CD14-positive monocyte (primary cell): ENCODE measurements around the gene PPFIBP2. TPM values are rescaled to one million over a fixed set of nuclear protein-coding genes. Genes with fewer than 3 reads are reported as not detected.

Experiments
- DNase-seq, 3 donors: peaks; one replicate each; pipeline ENCODE4 v3.0.0-alpha.2; 2011 to 2022
- H2AFZ ChIP-seq: 2 replicates; pipeline ENCODE4 v1.6.0; 2012; ENCODE audit warnings: mild to moderate bottlenecking, low read depth, low read length, inconsistent platforms; ENCODE audit not compliant: insufficient read depth, poor library complexity, severe bottlenecking
- H3K27ac ChIP-seq, 2 donors: 1 replicate in 1 of 2; 2 replicates in 1 of 2; pipeline ENCODE4 v1.5.1; 2012 to 2013; ENCODE audit warnings: low read length in 2 of 2, control low read depth in 1 of 2, inconsistent platforms in 1 of 2, low read depth in 1 of 2, mild to moderate bottlenecking in 1 of 2
- H3K27me3 ChIP-seq, 2 donors: one replicate each; pipeline versions ENCODE4 v1.6.0 to v1.6.1; 2011 to 2013; ENCODE audit warnings: low read length in 2 of 2; ENCODE audit not compliant: control insufficient read depth in 2 of 2, insufficient read depth in 2 of 2
- H3K36me3 ChIP-seq, 2 donors: replicated peaks in 1 of 2; 1 replicate in 1 of 2; 2 replicates in 1 of 2; pipeline versions ENCODE4 v1.5.1 to v1.6.1; 2012 to 2013; ENCODE audit warnings: low read length in 2 of 2, control low read depth in 1 of 2, inconsistent platforms in 1 of 2, mild to moderate bottlenecking in 1 of 2; ENCODE audit not compliant: insufficient read depth in 2 of 2, control insufficient read depth in 1 of 2
- H3K4me1 ChIP-seq, 2 donors: 1 replicate in 1 of 2; 2 replicates in 1 of 2; pipeline versions ENCODE4 v1.5.1 to v1.6.1; 2012 to 2013; ENCODE audit warnings: low read length in 2 of 2, control low read depth in 1 of 2, inconsistent platforms in 1 of 2, mild to moderate bottlenecking in 1 of 2, moderate library complexity in 1 of 2; ENCODE audit not compliant: insufficient read depth in 2 of 2, control insufficient read depth in 1 of 2
- H3K4me2 ChIP-seq: replicated peaks from 2 replicates; pipeline ENCODE3; 2012; ENCODE audit warnings: low read length, moderate library complexity, mild to moderate bottlenecking; ENCODE audit not compliant: poor library complexity, severe bottlenecking; ENCODE audit errors: extremely low read depth
- H3K4me3 ChIP-seq, 3 experiments: fragments of 200-600 bp in 1 of 3; sonication (generic) in 1 of 3; replicated peaks in 1 of 3; 1 replicate in 2 of 3; 2 replicates in 1 of 3; pipeline ENCODE4 v1.5.1; 2011 to 2013; ENCODE audit warnings: low read length in 3 of 3, mild to moderate bottlenecking in 3 of 3, control low read depth in 2 of 3, low read depth in 2 of 3, inconsistent platforms in 1 of 3, moderate library complexity in 1 of 3
- H3K79me2 ChIP-seq: 2 replicates; pipeline ENCODE4 v1.6.0; 2012; ENCODE audit warnings: mild to moderate bottlenecking, control low read depth, inconsistent platforms, low read length, moderate library complexity; ENCODE audit not compliant: insufficient read depth
- H3K9ac ChIP-seq: 2 replicates; pipeline ENCODE4 v1.6.0; 2017; ENCODE audit warnings: low read length, mild to moderate bottlenecking; ENCODE audit not compliant: insufficient read depth, poor library complexity, severe bottlenecking
- H3K9me3 ChIP-seq, 2 donors: replicated peaks in 1 of 2; 1 replicate in 1 of 2; 2 replicates in 1 of 2; pipeline versions ENCODE4 v1.5.1 to v1.6.1; 2012 to 2013; ENCODE audit warnings: low read length in 2 of 2, control low read depth in 1 of 2; ENCODE audit not compliant: control insufficient read depth in 1 of 2, insufficient read depth in 1 of 2
- H4K20me1 ChIP-seq: 2 replicates; pipeline ENCODE4 v1.6.0; 2012; ENCODE audit warnings: mild to moderate bottlenecking, low read length, control low read depth, moderate library complexity; ENCODE audit not compliant: insufficient read depth
- H3K27ac Mint-ChIP-seq, 7 donors: one replicate each; pipeline ENCODE4 v1.8.0; 2020; ENCODE audit warnings: mild to moderate bottlenecking in 7 of 7, mixed read lengths in 7 of 7, moderate library complexity in 6 of 7, inconsistent platforms in 2 of 7
- H3K27me3 Mint-ChIP-seq, 3 donors: one replicate each; pipeline ENCODE4 v1.8.0; 2021 to 2022; ENCODE audit warnings: low read depth in 3 of 3, mild to moderate bottlenecking in 3 of 3, mixed read lengths in 3 of 3, moderate library complexity in 3 of 3, inconsistent platforms in 1 of 3
- H3K36me3 Mint-ChIP-seq, 2 donors: one replicate each; pipeline ENCODE4 v1.8.0; 2020; ENCODE audit warnings: mixed read lengths in 2 of 2, inconsistent platforms in 1 of 2, mild to moderate bottlenecking in 1 of 2
- H3K4me1 Mint-ChIP-seq: one replicate; pipeline ENCODE4 v1.8.0; 2020; ENCODE audit warnings: mild to moderate bottlenecking, mixed read lengths
- H3K4me3 Mint-ChIP-seq, 2 donors: one replicate each; pipeline ENCODE4 v1.8.0; 2020; ENCODE audit warnings: mild to moderate bottlenecking in 2 of 2, mixed read lengths in 2 of 2, moderate library complexity in 1 of 2
- H3K9me3 Mint-ChIP-seq, 7 donors: one replicate each; pipeline ENCODE4 v1.8.0; 2020 to 2022; ENCODE audit warnings: mixed read lengths in 7 of 7, mild to moderate bottlenecking in 6 of 7, moderate library complexity in 6 of 7, inconsistent platforms in 2 of 7
- WGBS: methylation state at CpG from one replicate; pipeline ENCODE4 v1.1.5; 2013; ENCODE audit warnings: missing lambda C conversion rate; ENCODE audit not compliant: insufficient coverage; 5-methylcytosine and 5-hydroxymethylcytosine counted together
- intact Hi-C, 2 donors: fragments of 100-400 bp; cut with micrococcal nuclease; formaldehyde crosslinking; loops; one replicate each; pipeline versions ENCODE4 v1.15.0 to v1.15.1; 2023
- polyA plus RNA-seq, 3 donors: library from polyadenylated mRNA; depleted of rRNA in 1 of 3; unstranded in 2 of 3; stranded (reverse) in 1 of 3; fragments of 300-500 nt in 2 of 3; fragments of >200 nt in 1 of 3; fragmentation: Illumina TruSeq in 2 of 3; gene quantifications; 1 replicate in 2 of 3; 2 replicates in 1 of 3; pipeline ENCODE4 v1.2.3, GENCODE V29; 2012 to 2021
- TF ChIP-seq, protein P1 (sequence below): fragments of 200-600 bp; IDR thresholded peaks from one replicate; pipeline ENCODE4 v1.8.0; 2022; ENCODE audit warnings: antibody characterized with exemption, mild to moderate bottlenecking

The PPFIBP2 gene
- polyA plus RNA-seq, 3 donors, result 5.9 to 41.6 (median 8.6) TPM

- peak overlapping the region in 1 of 3 experiments; percentile 67 for H3K4me3 ChIP-seq
- H3K9me3 ChIP-seq, result peaks cover 11 to 42% of the 10 kb centered on the region in 2 donors
- H3K27ac Mint-ChIP-seq, result peak overlapping the region in 3 of 7 donors; percentile 26 to 59 (median 30)
- WGBS, result 100% methylated on average over 3 of the region's 16 CpGs
- H3K36me3 ChIP-seq, result peaks cover 0 to 4% of the 10 kb centered on the region in 2 donors
- intact Hi-C loops, result no loop called here
- no peaks in the 10 kb centered on the region for H3K79me2 ChIP-seq
- H3K27me3 Mint-ChIP-seq, result peaks cover 38 to 47% (median 43%) of the 10 kb centered on the region in 3 donors
- TF ChIP-seq, protein P1, sequence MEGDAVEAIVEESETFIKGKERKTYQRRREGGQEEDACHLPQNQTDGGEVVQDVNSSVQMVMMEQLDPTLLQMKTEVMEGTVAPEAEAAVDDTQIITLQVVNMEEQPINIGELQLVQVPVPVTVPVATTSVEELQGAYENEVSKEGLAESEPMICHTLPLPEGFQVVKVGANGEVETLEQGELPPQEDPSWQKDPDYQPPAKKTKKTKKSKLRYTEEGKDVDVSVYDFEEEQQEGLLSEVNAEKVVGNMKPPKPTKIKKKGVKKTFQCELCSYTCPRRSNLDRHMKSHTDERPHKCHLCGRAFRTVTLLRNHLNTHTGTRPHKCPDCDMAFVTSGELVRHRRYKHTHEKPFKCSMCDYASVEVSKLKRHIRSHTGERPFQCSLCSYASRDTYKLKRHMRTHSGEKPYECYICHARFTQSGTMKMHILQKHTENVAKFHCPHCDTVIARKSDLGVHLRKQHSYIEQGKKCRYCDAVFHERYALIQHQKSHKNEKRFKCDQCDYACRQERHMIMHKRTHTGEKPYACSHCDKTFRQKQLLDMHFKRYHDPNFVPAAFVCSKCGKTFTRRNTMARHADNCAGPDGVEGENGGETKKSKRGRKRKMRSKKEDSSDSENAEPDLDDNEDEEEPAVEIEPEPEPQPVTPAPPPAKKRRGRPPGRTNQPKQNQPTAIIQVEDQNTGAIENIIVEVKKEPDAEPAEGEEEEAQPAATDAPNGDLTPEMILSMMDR, result no peak
- peaks cover 16 to 18% of the 10 kb centered on the region in 2 donors for H3K36me3 Mint-ChIP-seq
- H3K27ac ChIP-seq, result no peak overlapping the region
- peak overlapping the region; percentile 6 to 79 for H3K4me3 Mint-ChIP-seq
- peaks cover 28 to 34% of the 10 kb centered on the region in 2 donors for H3K4me1 ChIP-seq
- peaks cover 2 to 40% (median 26%) of the 10 kb centered on the region in 7 donors for H3K9me3 Mint-ChIP-seq
- H3K9ac ChIP-seq, result no peak overlapping the region
- H4K20me1 ChIP-seq, result no peaks in the 10 kb centered on the region
- H3K4me2 ChIP-seq, result peak overlapping the region; percentile 76
- H3K27me3 ChIP-seq, result peaks cover 25 to 41% of the 10 kb centered on the region in 2 donors
- no peak overlapping the region for H2AFZ ChIP-seq
- H3K4me1 Mint-ChIP-seq, result peaks cover 44% of the 10 kb centered on the region
- no peak for DNase-seq
Measured at GRCh38 chr11:7672276-7672959, 158.6 kb downstream of the PPFIBP2 start.

GRCh38 chr11:7672960-7673723 is 159.3 kb downstream of the PPFIBP2 start, which contains the start of gene CYB5R2:
TSS of gene CYB5R2 (minus strand) at chr11:7673500. CDS start at chr11:7672825, 675 bp downstream.
- peak within 1 kb of the TSS; percentile 76 for H3K4me2 ChIP-seq
- Mint-ChIP-seq H3K9me3 (peaks cover 9 to 47% (median 33%) of the 10 kb centered on the region in 7 donors), H3K36me3 (peaks cover 13 to 21% of the 10 kb centered on the region in 2 donors), H3K27ac (peak within 1 kb of the TSS in 5 of 7 donors; percentile 16 to 63 (median 53)), H3K27me3 (peaks cover 41 to 50% (median 43%) of the 10 kb centered on the region in 3 donors), H3K4me3 (peak within 1 kb of the TSS; percentile 76 to 86), H3K4me1 (peaks cover 46% of the 10 kb centered on the region)
- whole genome bisulfite sequencing, result 15% methylated on average over 29 of the region's 40 CpGs
- H3K27ac ChIP-seq, result no peak within 1 kb of the TSS
- intact Hi-C loops, result no loop called here
- peak within 1 kb of the TSS; percentile 27 for H3K9ac ChIP-seq
- DNase-seq, result peak in 2 of 3 donors; percentile 14 to 18
- H3K4me3 ChIP-seq, result peak within 1 kb of the TSS; percentile 21 to 67 (median 23)
- peaks cover 25 to 41% of the 10 kb centered on the region in 2 donors for H3K27me3 ChIP-seq
- peak within 1 kb of the TSS; percentile 75 for H2AFZ ChIP-seq
- H3K79me2 ChIP-seq, result no peaks in the 10 kb centered on the region
- TF ChIP-seq, protein P1, result no peak
- peaks cover 16 to 49% of the 10 kb centered on the region in 2 donors for H3K9me3 ChIP-seq
- no peaks in the 10 kb centered on the region for H4K20me1 ChIP-seq
- peaks cover 28 to 34% of the 10 kb centered on the region in 2 donors for H3K4me1 ChIP-seq
- no peaks in the 10 kb centered on the region for H3K36me3 ChIP-seq
